ENCODE data around the gene ADGRB3.
"Not testable (repeated sequence)": the region's sequence is repeated elsewhere in the genome, so short reads cannot be mapped to it uniquely, and the experiment has no call there.

ADGRB3 gene

DNA sequence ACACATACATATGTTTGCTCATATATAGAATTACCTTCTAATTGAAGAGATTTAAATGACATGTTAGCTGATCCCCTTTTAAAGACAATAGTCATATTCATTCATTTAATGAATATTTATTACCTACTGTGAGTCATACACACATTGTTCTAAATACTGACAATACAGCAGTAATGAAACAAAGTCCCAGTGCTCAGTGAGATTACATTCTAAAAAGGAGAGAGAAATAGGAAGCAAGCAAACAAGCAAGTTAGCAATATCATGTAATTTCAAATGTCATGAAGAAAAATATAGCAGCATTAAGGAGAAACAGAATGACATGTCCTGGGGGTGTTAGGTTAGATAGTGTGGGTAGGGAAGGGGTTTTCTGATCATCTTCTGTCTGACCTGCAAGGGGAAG, 136.3 kb downstream of the ADGRB3 start:
- no peak overlapping the region for H3K4me3 ChIP-seq (ENCODE audit: low read depth, low read length)
- TF ChIP-seq, protein P1, sequence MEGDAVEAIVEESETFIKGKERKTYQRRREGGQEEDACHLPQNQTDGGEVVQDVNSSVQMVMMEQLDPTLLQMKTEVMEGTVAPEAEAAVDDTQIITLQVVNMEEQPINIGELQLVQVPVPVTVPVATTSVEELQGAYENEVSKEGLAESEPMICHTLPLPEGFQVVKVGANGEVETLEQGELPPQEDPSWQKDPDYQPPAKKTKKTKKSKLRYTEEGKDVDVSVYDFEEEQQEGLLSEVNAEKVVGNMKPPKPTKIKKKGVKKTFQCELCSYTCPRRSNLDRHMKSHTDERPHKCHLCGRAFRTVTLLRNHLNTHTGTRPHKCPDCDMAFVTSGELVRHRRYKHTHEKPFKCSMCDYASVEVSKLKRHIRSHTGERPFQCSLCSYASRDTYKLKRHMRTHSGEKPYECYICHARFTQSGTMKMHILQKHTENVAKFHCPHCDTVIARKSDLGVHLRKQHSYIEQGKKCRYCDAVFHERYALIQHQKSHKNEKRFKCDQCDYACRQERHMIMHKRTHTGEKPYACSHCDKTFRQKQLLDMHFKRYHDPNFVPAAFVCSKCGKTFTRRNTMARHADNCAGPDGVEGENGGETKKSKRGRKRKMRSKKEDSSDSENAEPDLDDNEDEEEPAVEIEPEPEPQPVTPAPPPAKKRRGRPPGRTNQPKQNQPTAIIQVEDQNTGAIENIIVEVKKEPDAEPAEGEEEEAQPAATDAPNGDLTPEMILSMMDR (IDR thresholded peaks at IDR 0.05; ENCODE audit: low read depth, low read length): no peak

DNA sequence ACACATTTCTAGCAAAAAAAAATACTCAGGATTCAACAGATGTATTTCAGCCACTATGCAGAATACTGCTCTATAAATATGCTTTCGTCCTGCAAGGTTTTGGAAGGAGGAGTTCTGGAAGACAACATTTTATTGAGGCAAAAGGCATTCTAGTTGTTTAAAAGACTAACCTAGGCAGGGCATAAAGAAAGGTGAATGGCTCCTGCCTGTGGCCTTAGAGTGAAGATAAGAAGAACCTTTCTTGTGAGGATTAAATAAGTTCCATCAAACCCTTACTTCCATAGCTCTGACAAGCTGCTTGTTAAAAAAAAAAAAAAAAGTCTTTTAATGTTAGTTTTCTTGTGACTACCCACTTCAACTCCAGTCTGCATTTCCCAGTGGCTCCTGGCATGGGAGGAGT, 139.8 kb downstream of the ADGRB3 start:
- no peak overlapping the region for H3K4me3 ChIP-seq (ENCODE audit: low read depth, low read length)
- TF ChIP-seq, protein P1 (IDR thresholded peaks at IDR 0.05; ENCODE audit: low read depth, low read length): no peak

DNA sequence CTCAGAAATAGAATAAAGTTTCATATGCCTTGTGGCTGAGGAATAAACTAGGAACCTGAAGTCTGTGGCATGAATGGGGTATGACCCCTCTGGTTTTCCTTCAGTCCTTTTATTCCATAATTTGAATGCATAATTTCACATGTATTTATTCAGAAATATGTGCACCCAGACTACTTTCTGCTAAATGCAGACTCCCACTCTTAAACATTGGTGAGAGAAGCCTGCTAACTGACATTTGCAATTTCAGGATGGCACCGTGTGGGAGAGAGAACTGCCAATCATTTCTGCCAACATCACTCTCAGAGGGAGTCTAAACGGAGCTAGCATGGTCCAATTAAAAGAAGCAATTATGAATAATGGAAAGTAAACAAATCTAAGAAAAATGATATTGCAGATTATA, 141.3 kb downstream of the ADGRB3 start:
- TF ChIP-seq, protein P1 (IDR thresholded peaks at IDR 0.05; ENCODE audit: low read depth, low read length): no peak
- H3K4me3 ChIP-seq (ENCODE audit: low read depth, low read length): no peak overlapping the region

DNA sequence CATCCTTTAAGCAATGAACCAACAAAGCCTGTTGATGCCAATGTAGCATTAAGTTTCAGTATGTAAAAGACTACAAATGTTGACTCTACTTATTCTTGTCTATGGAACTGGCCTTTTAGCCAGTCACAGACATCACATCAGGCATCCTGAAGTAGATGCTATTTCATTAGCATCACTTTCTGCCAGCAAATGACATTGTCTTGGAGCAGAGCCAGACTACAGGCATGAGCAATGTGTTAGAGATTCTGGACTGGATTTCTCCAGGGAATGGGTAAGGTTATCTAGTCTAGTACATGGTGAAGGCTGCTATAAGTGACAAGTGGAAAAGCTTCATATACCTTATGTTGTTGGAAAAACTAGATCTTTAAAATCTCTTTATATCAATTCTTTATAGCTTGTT, 142.9 kb downstream of the ADGRB3 start:
- TF ChIP-seq, protein P1 (IDR thresholded peaks at IDR 0.05; ENCODE audit: low read depth, low read length): no peak
- no peak overlapping the region for H3K4me3 ChIP-seq (ENCODE audit: low read depth, low read length)

DNA sequence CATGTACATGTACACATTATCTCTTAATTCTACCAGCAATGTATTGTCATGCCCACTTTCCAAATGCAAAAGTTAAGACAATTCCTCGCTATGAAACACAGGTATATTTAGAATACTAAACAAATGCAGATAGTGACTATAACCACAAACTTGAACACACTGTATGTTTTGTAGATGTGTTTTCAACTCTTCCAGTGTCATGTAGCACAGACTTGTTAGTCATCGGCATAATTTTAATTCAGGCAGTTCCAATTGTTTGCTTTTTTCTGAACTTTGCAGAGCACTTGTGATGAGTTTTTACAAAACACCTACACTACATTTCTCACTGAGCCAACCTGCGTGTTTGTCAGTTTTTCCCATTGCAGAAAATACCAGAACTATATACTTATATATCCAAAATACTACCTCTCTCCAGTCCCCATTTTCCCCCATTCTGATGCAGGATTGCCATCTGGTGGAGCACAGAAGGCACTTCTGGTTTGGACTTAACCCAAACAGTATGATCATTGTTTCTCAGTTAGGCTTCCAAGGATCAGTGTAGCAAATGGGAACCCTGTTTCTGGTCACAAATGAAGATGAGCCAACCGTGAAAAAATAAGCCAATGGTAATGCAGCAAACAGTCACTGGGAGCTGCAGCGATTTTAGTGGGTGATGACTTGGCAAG, 143.4 kb downstream of the ADGRB3 start:
- TF ChIP-seq, protein P1 (IDR thresholded peaks at IDR 0.05; ENCODE audit: low read depth, low read length): no peak
- H3K4me3 ChIP-seq (ENCODE audit: low read depth, low read length): no peak overlapping the region

DNA sequence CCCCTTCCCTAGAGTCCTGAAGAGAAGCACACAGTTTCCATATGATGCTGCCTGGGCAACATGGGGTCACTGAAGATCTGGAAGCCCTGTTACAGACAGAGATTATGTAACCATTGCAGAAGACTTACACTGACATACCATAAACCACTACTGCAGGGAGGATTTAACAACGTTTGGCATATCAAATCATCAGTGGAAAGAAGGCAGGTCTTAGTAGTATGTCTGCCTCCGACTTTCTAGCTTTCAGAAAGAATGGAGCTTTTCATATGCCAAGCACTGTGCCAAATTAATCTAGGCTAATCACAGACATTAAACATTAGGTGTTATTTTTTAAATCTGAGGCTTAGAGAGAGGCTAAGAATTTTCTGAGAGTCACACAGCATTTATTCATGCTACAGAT, 144.3 kb downstream of the ADGRB3 start:
- TF ChIP-seq, protein P1 (IDR thresholded peaks at IDR 0.05; ENCODE audit: low read depth, low read length): no peak
- no peak overlapping the region for H3K4me3 ChIP-seq (ENCODE audit: low read depth, low read length)

DNA sequence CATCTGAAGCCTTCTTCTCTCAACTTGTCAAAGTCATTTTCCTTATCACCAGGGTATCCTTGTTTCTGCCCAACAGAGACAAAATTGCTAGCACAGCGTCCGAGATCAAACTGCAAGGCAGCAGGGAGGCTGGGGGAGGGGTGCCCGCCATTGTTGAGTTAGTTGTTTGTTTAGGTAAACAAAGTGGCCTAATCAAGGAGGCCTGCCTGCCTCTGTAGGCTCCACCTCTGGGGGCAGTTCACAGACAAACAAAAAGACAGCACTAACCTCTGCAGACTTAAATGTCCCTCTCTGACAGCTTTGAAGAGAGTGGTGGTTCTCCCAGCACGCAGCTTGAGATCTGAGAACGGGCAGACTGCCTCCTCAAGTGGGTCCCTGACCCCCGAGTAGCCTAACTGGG, 155.0 kb downstream of the ADGRB3 start:
- H3K4me3 ChIP-seq (ENCODE audit: low read depth, low read length): not testable (repeated sequence)

DNA sequence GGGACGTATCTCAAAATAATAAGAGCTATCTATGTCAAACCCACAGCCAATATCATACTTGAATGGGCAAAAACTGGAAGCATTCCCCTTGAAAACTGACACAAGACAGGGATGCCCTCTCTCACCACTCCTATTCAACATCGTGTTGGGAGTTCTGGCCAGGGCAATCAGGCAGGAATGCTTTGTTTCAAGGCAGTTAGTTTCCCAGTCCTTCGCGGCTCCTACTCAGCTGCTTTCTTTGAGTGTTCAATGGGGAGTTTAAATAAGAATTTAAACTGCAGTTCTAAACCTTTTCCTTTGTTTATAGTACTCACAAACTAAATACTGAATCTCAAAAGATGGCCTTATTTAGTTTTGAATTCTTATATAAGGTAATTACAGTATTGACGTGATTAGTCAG, 179.9 kb downstream of the ADGRB3 start:
- H3K4me3 ChIP-seq (ENCODE audit: low read depth, low read length): not testable (repeated sequence)
